ENCODE measurements around the gene UBR4.

UBR4 gene

DNA sequence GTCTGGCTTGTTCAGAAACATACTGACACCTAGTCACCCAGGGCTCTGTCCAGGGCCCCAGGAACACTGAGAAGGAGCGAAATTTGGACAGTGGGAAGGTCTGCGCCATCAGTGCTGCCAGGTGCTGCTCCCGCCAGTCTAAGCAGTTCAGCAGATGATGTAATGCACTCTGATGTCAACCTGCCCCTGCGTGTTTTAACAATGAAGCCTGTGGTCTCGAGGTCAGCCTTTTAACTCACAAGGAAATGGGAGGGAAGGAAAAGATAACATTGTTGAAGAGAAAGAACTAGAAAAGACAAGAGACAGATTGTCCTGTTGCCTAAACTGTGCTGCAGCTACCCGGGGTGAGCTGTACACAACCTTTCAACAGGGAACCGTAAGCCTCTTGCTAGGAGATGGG is 127.0 kb downstream of the UBR4 start:
- H2AFZ ChIP-seq (ENCODE audit: low read depth, low read length): no peak overlapping the region
- no peak overlapping the region for H3K4me3 ChIP-seq (ENCODE audit: low read depth in 1 of 2, low read length in 2 of 2)
- H3K9ac ChIP-seq (ENCODE audit: low read depth, low read length): no peak overlapping the region
- TF ChIP-seq, protein P1, sequence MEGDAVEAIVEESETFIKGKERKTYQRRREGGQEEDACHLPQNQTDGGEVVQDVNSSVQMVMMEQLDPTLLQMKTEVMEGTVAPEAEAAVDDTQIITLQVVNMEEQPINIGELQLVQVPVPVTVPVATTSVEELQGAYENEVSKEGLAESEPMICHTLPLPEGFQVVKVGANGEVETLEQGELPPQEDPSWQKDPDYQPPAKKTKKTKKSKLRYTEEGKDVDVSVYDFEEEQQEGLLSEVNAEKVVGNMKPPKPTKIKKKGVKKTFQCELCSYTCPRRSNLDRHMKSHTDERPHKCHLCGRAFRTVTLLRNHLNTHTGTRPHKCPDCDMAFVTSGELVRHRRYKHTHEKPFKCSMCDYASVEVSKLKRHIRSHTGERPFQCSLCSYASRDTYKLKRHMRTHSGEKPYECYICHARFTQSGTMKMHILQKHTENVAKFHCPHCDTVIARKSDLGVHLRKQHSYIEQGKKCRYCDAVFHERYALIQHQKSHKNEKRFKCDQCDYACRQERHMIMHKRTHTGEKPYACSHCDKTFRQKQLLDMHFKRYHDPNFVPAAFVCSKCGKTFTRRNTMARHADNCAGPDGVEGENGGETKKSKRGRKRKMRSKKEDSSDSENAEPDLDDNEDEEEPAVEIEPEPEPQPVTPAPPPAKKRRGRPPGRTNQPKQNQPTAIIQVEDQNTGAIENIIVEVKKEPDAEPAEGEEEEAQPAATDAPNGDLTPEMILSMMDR (IDR thresholded peaks at IDR 0.05; ENCODE audit: borderline replicate concordance, extremely low read depth, low read length, poor library complexity, severe bottlenecking): no peak
- no peak for TF ChIP-seq EZH2 (IDR thresholded peaks at IDR 0.05; ENCODE audit: borderline replicate concordance, low read depth, low read length, severe bottlenecking)
- peaks cover 99% of the 10 kb centered on the region for H3K36me3 ChIP-seq (ENCODE audit: insufficient read depth, low read length)
- no peak for DNase-seq
- H3K27ac ChIP-seq (ENCODE audit: low read length): no peak overlapping the region
- H3K79me2 ChIP-seq (ENCODE audit: insufficient read depth, low read length): no peaks in the 10 kb centered on the region
- H4K20me1 ChIP-seq (ENCODE audit: insufficient read depth, low read length): no peaks in the 10 kb centered on the region
- no peaks in the 10 kb centered on the region for H3K9me3 ChIP-seq (ENCODE audit: insufficient read depth, low read length, severe bottlenecking)
- no peaks in the 10 kb centered on the region for H3K4me1 ChIP-seq (ENCODE audit: insufficient read depth, low read length)
- no peak overlapping the region for H3K4me2 ChIP-seq (ENCODE audit: insufficient read depth, low read length)
- ATAC-seq (ENCODE audit: insufficient read depth, low read depth): no peak
- no peaks in the 10 kb centered on the region for H3K27me3 ChIP-seq (ENCODE audit: insufficient read depth, low read length, poor library complexity)

DNA sequence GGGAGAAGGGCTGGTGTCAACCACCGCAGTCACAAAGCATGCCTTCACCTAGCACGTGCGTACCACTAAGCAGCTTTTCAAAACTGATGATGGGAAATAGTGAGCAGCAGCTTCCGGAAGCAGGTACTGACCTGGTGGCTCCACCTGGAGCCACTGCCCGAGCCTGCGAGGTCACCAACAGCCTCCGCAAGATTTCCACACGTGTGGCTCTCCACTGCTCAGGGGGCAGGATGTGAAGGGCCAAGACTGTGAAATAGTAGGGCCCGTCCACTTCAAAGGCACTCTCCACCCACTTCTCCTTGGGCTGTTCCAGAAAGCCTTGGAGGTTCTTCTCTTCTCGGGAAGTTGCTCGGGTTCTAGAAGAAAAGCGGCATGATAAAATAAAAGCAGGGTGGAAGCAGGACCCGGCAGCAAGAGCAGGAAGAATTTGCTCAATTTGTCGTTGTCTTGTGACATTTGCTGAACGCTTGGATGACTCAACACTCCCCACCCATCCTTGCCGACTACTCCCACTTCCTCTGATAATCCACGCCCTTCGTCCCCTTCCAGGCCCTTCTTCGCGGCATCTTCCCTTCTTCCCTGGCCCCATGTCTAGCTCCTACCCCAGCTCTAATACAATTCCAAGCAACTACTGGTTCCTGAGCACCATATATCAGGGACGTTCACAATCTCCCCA is 128.7 kb downstream of the UBR4 start:
- H3K9ac ChIP-seq (ENCODE audit: low read depth, low read length): no peak overlapping the region
- no peak overlapping the region for H3K4me2 ChIP-seq (ENCODE audit: insufficient read depth, low read length)
- DNase-seq: no peak
- H3K27me3 ChIP-seq (ENCODE audit: insufficient read depth, low read length, poor library complexity): no peaks in the 10 kb centered on the region
- H3K9me3 ChIP-seq (ENCODE audit: insufficient read depth, low read length, severe bottlenecking): no peaks in the 10 kb centered on the region
- no peaks in the 10 kb centered on the region for H3K4me1 ChIP-seq (ENCODE audit: insufficient read depth, low read length)
- H3K27ac ChIP-seq (ENCODE audit: low read length): no peak overlapping the region
- no peak for ATAC-seq (ENCODE audit: insufficient read depth, low read depth)
- no peaks in the 10 kb centered on the region for H3K79me2 ChIP-seq (ENCODE audit: insufficient read depth, low read length)
- H3K36me3 ChIP-seq (ENCODE audit: insufficient read depth, low read length): peaks cover 98% of the 10 kb centered on the region
- TF ChIP-seq, protein P1 (IDR thresholded peaks at IDR 0.05; ENCODE audit: borderline replicate concordance, extremely low read depth, low read length, poor library complexity, severe bottlenecking): no peak
- no peak for TF ChIP-seq EZH2 (IDR thresholded peaks at IDR 0.05; ENCODE audit: borderline replicate concordance, low read depth, low read length, severe bottlenecking)
- no peaks in the 10 kb centered on the region for H4K20me1 ChIP-seq (ENCODE audit: insufficient read depth, low read length)
- H3K4me3 ChIP-seq (ENCODE audit: low read depth in 1 of 2, low read length in 2 of 2): no peak overlapping the region
- H2AFZ ChIP-seq (ENCODE audit: low read depth, low read length): no peak overlapping the region

DNA sequence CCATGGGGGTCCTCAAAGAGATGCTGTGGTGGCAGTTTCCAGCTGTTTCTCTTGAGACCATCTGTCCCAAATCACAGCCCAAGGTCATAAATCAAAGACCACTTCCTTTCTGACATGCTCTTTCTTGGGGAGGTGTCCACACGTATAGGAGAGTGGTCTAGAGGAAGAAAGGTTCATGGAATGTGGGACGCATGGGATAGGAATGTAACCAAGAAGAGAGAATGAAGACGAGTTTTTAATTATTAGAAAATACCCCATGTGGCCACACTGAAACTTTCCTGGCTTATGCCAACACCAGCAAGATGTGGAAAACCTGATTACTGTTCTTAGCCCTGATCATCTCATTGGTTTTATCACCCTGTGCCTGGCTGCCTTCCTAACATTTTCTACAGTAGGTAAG is 129.3 kb downstream of the UBR4 start:
- H3K36me3 ChIP-seq (ENCODE audit: insufficient read depth, low read length): peaks cover 99% of the 10 kb centered on the region
- TF ChIP-seq, protein P1 (IDR thresholded peaks at IDR 0.05; ENCODE audit: borderline replicate concordance, extremely low read depth, low read length, poor library complexity, severe bottlenecking): no peak
- no peak for TF ChIP-seq EZH2 (IDR thresholded peaks at IDR 0.05; ENCODE audit: borderline replicate concordance, low read depth, low read length, severe bottlenecking)
- no peaks in the 10 kb centered on the region for H3K27me3 ChIP-seq (ENCODE audit: insufficient read depth, low read length, poor library complexity)

More for the DNA sequence above, 129.3 kb downstream of the UBR4 start:
- no peak overlapping the region for H3K27ac ChIP-seq (ENCODE audit: low read length)
- no peak for DNase-seq
- H3K9ac ChIP-seq (ENCODE audit: low read depth, low read length): no peak overlapping the region
- no peak overlapping the region for H3K4me2 ChIP-seq (ENCODE audit: insufficient read depth, low read length)
- no peak overlapping the region for H3K4me3 ChIP-seq (ENCODE audit: low read depth in 1 of 2, low read length in 2 of 2)
- no peak overlapping the region for H2AFZ ChIP-seq (ENCODE audit: low read depth, low read length)
- H3K4me1 ChIP-seq (ENCODE audit: insufficient read depth, low read length): no peaks in the 10 kb centered on the region
- H3K9me3 ChIP-seq (ENCODE audit: insufficient read depth, low read length, severe bottlenecking): no peaks in the 10 kb centered on the region
- H4K20me1 ChIP-seq (ENCODE audit: insufficient read depth, low read length): no peaks in the 10 kb centered on the region
- ATAC-seq (ENCODE audit: insufficient read depth, low read depth): no peak
- no peaks in the 10 kb centered on the region for H3K79me2 ChIP-seq (ENCODE audit: insufficient read depth, low read length)
